G401.6 (cell line): Measurements from ENCODE around the gene MED26.

Source experiments
- FAIRE-seq: peaks from 2 replicates; lab custom pipeline; 2012; peaks lifted over from hg19 to GRCh38; lab: Jason Lieb, UNC

MED26 gene

DNA sequence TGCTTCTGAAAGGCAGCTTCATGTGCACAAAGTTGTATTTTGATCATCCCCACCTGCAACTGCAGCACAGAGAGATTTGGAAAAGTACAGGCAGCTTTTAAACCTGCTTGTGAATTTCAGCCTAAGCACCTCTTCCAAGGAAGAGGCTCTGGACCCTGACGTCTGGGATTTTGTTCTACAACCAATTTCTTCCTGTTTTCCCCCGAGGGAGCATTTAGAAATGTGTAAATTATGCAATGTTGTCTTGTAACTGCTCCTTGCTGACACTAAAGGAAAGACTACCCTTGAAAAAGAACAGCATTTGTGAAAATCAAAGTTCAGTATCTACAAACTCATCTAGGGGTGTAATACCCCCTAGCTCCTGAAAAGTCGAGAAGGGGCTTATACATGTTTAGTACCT, 15.4 kb downstream of the MED26 start:
- no peak for FAIRE-seq

DNA sequence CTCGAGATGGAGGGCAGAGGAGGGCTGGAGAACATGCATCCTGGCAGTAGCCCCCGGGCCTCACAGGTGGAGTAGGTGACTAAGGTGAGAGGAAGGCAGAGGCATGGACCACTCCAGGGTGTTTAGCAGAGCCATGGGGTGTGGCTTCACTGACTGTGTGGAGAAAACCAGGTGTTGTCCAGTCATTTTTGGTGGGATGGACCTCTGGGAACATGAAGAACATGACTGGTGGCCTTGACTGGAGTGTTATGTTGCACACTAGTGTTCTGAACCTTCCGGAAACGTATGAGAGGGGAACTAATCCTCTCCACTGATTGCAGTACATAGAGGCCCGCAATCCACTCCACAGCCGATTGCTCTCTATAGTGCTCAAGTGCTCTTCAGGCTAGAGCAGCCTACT, 16.9 kb downstream of the MED26 start:
- no peak for FAIRE-seq

DNA sequence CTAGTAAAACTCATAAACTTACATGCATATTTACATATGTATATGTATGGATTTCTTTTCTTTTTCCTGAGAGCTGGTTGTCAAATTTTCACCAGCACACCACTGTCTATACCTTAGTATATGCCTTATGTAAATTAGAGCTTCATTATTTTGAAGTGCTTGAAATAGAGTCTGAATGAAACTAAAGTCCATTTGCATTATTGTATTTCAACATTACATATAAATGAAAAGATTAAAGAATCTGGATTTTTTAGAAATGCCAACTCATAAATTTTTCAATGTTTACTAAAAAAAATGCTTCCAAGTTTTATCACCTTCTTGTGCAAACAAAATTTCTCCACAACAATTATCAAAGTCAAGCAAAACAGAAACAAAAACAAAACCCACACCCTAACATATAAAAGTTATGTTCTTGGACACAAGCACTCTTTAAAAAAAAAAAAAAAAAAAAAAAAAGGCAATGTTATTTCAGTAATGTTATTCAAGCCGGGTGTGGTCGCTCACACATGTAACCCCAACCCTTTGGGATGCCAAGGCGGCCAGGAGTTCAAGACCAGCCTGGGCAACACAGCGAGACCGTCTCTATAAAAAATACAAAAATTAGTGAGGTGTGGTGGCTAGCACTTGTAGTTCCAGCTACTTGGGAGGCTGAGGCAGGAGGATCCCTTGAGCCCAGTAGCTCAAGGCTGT, 18.3 kb downstream of the MED26 start:
- no peak for FAIRE-seq

DNA sequence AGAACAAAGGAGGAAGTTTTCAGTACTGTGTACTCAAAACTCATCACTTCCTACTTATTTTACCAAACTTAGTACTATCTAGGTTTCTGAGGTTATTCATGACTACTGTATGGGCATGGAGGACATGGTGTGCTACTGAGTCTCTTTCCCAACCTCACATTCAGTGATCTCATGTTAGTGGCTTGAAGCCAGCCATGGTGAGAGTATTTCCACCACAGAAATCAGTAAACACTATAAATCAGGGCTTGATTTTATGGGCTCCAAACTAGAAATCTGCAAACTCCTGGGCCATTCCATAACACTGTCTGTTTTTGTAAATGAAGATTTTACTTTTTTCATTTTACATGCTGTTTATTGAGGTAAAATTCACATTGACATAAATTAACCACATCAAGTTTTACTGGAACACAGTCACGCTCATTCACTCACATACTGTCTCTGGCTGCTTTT, 19.7 kb downstream of the MED26 start:
- no peak for FAIRE-seq

DNA sequence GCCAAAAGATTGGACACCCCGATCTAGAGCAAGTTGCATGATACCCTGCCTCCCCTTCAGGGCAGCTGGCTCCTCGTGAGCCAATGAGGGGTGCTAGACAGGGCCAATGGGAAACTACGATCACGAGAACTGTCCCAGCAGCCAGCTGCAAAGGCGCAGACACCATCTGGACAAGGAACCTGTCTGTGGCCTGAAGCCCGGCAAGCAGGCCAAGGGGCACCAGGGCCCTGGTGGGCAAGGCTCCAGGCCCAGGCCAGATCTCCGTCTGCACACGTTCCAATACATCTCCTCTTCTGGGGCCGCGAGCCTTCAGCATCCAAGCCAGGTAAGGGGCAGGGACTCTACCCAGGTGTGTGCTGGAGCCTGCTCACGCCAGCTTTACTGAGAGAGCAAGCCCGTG, 20.2 kb downstream of the MED26 start:
- FAIRE-seq = no peak

DNA sequence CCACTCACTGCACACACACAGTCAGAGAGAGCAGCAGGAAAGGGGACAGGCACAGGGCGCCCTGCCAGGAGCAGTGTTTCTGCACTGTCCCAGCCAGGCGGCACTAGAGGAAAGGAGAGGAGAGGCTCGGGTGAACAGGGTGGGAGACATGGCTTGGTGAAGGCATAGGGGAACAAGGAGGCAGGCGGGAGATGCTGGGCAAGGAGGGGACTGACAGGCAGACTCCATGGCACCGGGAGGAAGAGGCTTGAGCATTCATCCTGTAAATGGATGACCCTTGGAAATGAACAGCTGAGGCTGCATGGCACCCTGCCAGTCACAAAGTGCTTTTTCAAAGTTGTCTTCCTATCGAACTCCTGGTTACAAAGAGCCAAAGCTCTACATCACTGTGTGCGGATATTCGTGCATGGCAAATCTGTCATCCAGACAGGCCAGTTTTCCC, 22.4 kb downstream of the MED26 start:
- no peak for FAIRE-seq

DNA sequence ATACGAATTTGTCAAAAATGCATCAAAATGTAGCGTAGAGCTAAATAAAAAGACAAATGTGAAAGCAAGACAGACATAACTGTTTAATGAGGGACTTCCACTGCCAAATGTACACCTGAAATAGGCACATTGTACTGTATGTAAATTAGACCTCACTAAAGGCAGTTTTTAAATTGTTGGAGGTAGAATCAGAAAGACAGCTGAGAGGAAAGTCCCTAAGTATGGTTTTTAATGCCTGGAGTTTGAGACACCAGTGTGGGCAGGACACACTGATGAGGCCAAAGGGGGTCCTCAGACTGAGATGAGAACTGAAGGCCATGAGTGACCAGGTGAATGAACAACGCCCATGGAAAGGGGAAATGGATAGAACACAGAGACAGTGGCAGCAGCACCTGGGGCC, 22.9 kb downstream of the MED26 start:
- FAIRE-seq = no peak

DNA sequence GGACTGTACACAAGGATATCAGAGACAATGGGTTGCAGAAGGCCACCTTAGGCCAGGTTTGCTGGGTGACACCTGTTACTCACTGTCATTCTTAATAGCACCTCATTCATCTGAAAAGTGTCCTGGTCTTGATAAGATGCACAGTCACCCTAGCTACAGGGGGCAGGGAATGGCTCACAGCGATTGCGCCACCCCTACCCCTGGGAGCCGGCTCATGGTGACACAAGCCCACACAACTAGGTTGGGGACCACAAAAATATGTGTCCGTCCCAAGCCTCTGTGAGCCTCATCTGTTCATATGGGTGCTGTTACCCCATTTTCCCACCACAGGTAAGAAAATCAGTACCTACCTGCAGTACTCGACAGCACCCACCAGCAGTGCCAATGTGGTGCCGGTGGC, 23.4 kb downstream of the MED26 start:
- no peak for FAIRE-seq

DNA sequence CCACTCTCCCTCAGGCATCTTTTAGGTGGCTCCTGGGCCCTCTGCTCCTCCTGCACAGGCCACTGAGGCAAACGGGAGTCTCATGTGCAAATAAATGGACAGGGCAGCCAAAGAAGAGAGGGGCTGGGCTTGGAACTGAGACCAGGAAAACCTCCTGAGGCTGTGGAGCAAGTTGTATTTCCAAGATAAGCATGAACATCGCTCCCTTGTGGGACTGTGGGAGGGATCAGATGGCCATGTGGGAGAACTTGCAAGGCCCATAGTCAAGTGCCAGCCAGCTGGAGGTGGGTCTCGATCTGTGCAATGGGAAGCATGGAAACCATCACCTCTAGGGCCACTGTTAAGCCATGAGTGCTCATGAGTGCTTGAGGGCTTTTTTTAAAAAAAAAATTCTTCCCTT, 24.9 kb downstream of the MED26 start:
- no peak for FAIRE-seq

DNA sequence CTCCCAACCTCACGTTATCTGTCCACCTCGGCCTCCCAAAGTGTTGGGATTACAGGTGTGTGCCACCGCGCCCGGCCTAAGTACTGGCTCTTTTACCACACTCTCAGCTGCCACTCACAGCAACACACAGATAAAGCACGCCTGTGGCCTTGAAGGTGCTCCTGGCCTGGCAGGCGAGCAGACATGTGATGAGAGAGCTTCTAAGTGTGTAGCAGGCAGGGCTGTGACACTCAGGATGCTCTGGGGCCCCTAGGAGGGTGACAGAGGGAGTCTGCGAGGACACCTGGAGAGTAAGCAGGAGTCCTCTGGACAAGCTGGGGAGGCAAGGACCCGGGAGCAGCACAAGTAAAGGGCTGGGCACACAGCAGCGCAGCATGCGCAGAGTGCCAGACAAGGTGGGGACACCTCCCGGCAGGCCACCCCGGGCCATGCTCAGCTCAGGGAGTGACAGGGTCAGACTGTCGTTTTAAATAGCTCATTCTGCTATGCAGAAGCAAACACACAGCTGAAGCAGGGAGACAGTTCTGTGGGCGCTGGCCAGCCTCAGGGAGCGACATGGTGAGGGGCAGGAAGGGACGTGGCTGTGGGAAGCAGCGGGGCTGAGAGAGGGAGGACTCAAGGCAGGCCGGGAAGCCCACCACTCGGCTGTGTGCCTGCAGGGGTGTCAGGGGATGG, 26.5 kb downstream of the MED26 start:
- no peak for FAIRE-seq

DNA sequence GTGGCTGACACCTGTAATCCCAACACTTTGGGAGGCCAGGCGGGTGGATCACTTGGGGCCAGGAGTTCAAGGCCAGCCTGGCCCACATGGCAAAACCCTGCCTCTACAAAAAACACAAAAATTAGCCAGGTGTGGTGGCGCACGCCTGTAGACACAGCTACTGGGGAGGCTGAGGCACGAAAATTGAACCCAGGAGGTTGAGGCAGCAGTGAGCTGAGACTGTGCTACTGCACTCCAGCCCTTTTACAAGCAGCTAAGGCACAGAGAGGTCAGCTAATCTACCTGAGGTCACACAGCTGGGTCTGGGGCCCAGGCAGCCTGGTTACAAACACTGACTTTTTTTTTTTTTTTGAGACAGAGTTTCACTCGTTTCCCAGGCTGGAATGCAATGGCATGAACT, 27.2 kb downstream of the MED26 start:
- no peak for FAIRE-seq

DNA sequence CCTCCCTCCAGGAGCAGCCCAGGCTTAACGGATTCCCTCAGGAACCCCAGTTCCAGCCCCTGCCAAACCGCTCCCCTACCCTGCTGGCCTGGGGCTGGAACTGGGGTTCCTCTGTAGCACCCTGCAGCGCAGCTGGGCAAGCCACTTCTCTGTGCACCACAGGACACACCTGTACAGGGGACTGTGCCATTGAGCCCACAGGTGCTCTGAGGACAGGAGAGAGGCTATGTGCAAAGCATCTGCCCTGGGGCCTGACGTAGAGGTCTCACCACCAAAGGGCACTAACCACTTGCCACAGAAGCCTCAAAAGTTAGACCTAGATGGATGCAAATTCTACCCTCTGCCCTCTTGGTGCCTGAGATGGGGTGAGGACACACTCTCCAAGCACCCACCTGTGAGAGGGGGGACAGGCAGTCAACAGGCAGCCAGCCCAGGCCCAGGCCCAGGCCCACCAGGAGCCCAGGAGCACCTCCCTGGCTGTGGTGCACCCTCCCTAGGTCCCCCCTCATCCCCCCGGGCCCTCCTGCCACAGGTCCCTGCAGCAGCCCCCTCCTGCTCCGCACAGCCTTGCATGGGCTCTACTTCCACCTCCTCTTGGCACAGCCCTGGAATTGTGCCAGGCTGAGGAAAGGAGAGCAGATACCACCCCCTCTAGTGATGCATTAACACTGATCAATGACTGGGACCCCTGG, 28.2 kb downstream of the MED26 start:
- FAIRE-seq = no peak

DNA sequence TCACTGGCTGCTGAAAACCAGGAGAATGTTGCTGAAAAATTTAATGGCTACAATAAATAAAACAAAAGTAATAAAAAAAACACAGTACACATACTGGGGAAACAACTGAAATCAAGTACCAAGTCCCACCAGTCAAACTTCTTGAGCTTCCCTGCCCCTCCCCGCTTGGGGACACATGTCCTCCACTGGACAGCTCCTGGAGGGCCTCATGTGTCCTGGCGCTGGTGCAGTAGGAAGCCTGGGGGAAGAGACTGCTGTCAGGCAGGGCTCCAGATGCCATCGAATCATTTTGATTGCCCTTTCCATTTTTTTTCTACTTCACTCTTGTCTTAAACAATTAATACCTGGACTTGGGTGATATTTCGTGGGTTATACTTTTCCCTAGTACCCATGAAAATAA, 29.2 kb downstream of the MED26 start:
- no peak for FAIRE-seq

DNA sequence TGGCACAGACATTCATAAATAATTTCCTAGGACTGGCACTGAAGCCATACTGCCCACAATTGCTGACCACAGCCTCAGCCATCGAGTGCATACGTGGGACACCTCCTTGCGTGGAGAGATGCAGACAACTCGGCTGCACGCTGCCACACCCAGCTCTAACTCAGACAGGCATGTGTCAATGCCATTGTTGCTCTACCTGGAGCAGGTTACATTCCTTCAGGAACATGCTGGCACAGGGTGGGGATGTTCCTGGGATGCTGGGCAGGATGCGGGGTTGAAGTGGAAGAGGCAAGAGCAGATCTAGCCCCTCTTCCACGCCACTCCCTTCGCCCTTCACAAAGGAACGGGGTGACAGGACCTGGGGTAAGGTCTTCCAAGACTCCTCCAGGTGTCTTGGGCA, 31.6 kb downstream of the MED26 start:
- FAIRE-seq = no peak

DNA sequence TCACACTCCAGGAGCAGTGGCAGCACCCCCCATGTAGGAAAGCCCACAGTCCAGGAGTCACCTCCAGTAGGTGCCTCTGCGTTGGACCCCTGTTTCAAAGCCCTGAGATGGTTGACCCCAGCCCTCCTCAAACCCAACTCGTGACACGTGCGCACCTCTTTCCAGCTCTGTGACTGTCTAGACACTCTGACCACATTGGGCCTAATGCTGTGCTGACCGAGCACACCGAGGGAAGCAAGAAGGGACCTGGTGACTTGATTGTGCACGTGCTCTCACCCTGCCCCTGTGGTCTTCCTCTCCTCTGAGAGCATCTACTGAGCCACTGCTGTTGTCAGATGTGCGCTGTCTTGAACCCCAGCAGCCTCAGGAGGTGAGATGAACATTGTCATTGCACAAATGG, 32.9 kb downstream of the MED26 start:
- FAIRE-seq = no peak

DNA sequence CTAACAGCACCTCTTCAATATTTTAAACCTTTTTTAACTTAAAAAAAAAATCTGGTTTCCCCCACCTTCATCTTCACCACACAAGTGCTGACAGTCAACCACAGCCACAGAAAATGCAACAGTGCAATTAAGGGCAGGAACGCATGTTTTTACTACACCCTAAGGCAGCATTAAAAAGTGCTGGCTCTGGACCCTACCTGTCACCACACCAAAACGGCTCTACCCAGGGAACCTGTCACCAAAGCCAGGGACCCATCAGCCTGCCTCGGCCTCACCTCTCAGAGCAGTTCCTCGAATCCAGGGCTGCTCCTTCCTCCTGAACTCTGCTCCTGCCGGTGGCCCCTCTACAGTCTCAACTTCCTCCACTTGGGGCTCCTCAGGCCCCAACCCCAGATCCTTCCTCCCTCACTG, 33.3 kb downstream of the MED26 start:
- no peak for FAIRE-seq

DNA sequence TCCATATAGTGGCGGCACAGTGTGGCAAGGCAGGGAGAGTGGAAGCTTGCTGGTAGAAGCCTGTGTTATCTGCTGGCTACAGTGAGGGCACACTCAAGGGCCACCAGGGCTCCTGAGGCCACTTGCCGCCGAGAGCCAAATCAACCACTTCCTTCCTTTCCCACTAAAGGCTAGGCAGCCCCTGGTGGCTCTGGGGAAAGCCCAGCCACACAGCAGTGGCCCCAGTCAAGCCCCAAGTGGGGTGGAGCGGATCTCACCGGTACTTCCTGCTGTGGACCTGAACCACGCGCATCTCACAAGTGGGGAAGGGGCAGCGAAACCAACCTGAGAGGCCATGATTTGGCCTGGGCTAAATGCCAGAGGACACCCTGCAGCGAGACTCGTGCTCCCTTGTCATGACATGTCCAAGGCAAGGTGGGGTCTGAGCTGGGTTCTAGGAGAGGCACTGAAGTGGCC, 33.8 kb downstream of the MED26 start:
- FAIRE-seq = no peak

DNA sequence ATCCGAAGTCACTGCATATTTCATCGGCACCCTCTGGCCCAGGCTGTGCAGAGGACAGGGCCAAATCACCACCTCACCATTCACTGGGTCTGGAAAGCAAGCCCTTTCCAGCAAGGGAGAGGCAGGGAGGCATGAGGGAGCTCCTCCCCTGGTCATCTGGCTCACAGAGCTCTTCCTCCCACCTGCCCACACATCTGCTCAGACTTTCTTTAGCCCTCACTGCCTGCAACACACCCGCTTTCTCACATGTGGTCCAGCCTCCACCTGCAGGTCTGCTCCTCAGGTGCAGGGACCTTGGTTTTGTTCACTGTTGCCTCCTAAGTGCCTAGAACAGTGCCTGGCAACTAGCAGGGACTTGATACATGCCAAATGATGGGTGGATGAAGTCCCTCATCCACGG, 34.8 kb downstream of the MED26 start:
- FAIRE-seq = no peak

DNA sequence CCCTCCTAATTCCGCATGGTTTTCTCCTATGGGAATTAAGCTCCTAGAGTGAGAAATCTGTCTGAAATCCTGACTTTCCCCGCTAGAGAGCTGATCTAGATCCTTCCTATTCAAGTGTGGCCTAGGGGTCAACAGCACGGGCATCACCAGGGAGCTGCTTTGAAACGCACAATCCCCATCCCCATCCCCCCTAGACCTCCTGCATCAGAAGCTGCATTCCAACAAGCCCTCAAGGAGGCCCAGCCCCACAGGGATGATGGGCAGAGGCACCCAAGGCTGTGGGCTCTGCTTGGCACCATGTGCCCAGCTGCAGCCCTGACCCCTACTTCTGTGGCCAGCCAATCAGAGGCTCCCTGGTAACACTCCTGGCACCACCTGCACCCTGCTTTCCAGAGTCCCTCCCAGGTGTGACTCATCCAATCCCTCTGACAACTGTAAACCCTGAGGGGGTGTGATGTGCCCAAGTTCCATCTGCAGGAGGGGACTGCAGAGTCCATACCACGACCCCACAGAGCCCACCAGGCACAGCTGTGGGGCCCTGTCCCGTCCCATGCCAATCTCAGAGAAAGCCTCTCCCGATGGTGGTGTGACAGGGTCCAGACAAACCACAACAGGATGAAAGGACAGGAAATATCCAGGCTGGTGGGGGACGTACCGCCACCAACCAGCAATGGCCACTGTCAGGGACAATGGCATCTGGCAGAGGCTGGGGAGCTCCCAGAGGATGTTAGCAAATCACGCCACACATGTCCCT, 36.0 kb downstream of the MED26 start:
- no peak for FAIRE-seq

DNA sequence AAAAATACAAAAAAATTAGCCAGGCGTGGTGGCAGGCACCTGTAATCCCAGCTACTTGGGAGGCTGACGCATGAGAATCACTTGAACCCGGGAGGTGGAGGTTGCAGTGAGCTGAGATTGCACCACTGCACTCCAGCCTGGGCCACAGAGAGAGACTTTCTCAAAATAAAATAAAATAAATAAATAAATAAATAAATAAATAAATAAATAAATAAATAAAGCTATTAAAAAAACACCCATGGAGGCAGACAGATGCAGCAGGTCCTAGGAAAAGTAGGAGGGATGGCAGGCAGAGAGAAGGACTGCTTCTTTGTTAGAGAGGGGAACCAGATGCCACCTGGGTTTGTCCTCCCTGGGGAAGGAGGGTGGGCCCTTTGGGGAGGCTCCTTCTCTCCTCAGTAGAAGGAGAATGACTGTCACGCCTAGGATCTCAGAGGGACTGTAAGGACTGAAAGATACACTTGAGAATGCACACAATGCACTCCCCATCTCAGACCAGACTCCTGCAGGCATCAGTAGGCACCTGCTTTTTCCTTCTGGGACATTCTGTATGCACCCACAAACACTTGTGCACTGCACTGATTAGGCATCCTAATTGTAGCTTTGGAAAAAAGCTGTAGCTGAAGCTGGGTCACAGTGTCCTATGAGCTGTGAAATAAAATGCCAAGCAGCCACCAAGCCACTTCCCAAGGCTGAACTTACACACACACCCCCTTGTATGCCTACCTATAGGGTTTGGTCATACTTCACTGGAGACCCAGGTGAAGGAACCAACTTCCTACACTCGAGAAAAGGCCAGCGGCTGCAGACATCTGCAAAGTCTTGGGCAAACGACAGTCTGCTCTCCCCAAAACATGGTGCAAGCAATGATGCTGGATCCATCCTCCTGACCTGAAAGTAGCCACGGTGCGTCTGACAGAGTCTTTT, 36.9 kb downstream of the MED26 start:
- FAIRE-seq = no peak

DNA sequence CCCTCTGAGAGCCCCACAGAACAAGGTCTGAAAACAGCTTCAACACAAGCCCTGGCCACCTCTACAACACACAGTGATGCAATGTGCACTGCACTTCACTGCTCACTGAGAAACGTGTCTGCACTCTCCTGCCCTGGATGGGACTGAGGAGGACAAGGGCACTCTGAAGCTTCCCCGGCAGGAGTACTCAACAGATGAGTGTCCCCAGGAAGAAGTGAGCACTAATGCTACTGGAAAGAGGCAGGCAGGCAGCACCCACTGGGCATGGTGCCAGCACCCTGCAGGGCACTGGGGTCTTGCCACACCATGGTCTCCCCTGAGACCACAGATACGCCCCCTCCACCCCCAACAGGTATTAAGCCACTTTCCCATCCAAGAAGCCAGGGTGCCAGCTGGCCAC, 38.1 kb downstream of the MED26 start:
- no peak for FAIRE-seq
